GM12878 (cell line): ENCODE measurements around the gene RFWD3.

Experiments used
- EP300 ChIP-seq, 2 experiments: fragments of 150-350 bp in 1 of 2; IDR thresholded peaks; 2 replicates each; pipeline ENCODE4 v1.6.1; 2011 to 2012; ENCODE audit warnings: low read depth in 2 of 2, low read length in 2 of 2, borderline replicate concordance in 1 of 2, improper control_type of control experiment in 1 of 2, inconsistent platforms in 1 of 2; ENCODE audit not compliant: control insufficient read depth in 1 of 2
- EZH2 ChIP-seq: IDR thresholded peaks from 2 replicates; pipeline ENCODE4 v1.6.1; 2012; ENCODE audit warnings: low read depth, mild to moderate bottlenecking, control low read depth, inconsistent platforms, low read length, borderline replicate concordance; ENCODE audit not compliant: control insufficient read depth
- KAT2A ChIP-seq: conservative IDR thresholded peaks from 2 replicates; pipeline ENCODE4 v1.6.1; 2011; ENCODE audit warnings: low read depth, low read length; ENCODE audit not compliant: control insufficient read depth
- MXI1 ChIP-seq: fragments of 150-350 bp; IDR thresholded peaks from 2 replicates; pipeline ENCODE4 v1.6.1; 2011; ENCODE audit warnings: low read depth, mild to moderate bottlenecking, inconsistent platforms, low read length, improper control_type of control experiment
- NFIC ChIP-seq: IDR thresholded peaks from 2 replicates; pipeline ENCODE4 v1.6.1; 2012; ENCODE audit warnings: low read depth, mild to moderate bottlenecking, inconsistent platforms, low read length, moderate library complexity
- POLR2AphosphoS5 ChIP-seq: IDR thresholded peaks from 2 replicates; pipeline ENCODE4 v1.6.1; 2011; ENCODE audit warnings: mild to moderate bottlenecking, low read length, inconsistent platforms
- TCF7 ChIP-seq: IDR thresholded peaks from 2 replicates; pipeline ENCODE4 v1.6.1; 2014; ENCODE audit warnings: antibody characterized with exemption, borderline replicate concordance
- TF ChIP-seq, protein P1 (sequence below): fragments of 450-650 bp; IDR thresholded peaks from 2 replicates; pipeline ENCODE4 v1.6.1; 2016; ENCODE audit warnings: mild to moderate bottlenecking, moderate library complexity, borderline replicate concordance
- TF ChIP-seq, protein P2 (sequence below): IDR thresholded peaks from 2 replicates; pipeline ENCODE4 v1.6.1; 2012; ENCODE audit warnings: mild to moderate bottlenecking, low read depth, low read length
- TF ChIP-seq, protein P3 (sequence below): fragments of 450-650 bp; formaldehyde crosslinking; IDR thresholded peaks from 2 replicates; pipeline ENCODE4 v1.5.0; 2022; ENCODE audit warnings: mild to moderate bottlenecking, missing genetic modification characterization

DNA sequence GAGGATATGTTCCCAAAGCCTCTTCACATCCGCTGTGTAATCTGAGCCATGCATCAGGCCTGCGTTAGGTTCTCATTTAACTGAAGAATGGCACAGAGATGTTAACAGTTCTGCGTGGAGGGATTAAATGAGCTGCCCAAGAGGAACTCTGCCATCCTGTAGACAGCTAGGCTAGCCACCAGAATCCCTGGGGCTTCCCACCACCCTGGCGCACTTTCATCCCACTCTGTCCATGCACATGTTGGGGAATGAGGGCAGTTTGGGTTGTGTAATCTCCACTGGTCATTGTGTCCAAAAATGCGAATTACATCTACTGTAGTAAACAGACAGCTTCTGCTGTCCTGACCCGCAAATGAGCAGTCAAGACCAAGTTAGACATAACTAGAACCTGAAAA, 58.7 kb downstream of the RFWD3 start:
- TF ChIP-seq TCF7 (no peak), NFIC (no peak), EP300 (IDR thresholded peaks at IDR 0.05; ENCODE audit: borderline replicate concordance in 1 of 2, control insufficient read depth in 1 of 2, low read depth in 2 of 2, low read length in 2 of 2) (no peak), EZH2 (no peak), POLR2AphosphoS5 (no peak), KAT2A (no peak), MXI1 (no peak)
- TF ChIP-seq, protein P1, sequence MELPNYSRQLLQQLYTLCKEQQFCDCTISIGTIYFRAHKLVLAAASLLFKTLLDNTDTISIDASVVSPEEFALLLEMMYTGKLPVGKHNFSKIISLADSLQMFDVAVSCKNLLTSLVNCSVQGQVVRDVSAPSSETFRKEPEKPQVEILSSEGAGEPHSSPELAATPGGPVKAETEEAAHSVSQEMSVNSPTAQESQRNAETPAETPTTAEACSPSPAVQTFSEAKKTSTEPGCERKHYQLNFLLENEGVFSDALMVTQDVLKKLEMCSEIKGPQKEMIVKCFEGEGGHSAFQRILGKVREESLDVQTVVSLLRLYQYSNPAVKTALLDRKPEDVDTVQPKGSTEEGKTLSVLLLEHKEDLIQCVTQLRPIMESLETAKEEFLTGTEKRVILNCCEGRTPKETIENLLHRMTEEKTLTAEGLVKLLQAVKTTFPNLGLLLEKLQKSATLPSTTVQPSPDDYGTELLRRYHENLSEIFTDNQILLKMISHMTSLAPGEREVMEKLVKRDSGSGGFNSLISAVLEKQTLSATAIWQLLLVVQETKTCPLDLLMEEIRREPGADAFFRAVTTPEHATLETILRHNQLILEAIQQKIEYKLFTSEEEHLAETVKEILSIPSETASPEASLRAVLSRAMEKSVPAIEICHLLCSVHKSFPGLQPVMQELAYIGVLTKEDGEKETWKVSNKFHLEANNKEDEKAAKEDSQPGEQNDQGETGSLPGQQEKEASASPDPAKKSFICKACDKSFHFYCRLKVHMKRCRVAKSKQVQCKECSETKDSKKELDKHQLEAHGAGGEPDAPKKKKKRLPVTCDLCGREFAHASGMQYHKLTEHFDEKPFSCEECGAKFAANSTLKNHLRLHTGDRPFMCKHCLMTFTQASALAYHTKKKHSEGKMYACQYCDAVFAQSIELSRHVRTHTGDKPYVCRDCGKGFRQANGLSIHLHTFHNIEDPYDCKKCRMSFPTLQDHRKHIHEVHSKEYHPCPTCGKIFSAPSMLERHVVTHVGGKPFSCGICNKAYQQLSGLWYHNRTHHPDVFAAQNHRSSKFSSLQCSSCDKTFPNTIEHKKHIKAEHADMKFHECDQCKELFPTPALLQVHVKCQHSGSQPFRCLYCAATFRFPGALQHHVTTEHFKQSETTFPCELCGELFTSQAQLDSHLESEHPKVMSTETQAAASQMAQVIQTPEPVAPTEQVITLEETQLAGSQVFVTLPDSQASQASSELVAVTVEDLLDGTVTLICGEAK: no peak
- TF ChIP-seq, protein P2, sequence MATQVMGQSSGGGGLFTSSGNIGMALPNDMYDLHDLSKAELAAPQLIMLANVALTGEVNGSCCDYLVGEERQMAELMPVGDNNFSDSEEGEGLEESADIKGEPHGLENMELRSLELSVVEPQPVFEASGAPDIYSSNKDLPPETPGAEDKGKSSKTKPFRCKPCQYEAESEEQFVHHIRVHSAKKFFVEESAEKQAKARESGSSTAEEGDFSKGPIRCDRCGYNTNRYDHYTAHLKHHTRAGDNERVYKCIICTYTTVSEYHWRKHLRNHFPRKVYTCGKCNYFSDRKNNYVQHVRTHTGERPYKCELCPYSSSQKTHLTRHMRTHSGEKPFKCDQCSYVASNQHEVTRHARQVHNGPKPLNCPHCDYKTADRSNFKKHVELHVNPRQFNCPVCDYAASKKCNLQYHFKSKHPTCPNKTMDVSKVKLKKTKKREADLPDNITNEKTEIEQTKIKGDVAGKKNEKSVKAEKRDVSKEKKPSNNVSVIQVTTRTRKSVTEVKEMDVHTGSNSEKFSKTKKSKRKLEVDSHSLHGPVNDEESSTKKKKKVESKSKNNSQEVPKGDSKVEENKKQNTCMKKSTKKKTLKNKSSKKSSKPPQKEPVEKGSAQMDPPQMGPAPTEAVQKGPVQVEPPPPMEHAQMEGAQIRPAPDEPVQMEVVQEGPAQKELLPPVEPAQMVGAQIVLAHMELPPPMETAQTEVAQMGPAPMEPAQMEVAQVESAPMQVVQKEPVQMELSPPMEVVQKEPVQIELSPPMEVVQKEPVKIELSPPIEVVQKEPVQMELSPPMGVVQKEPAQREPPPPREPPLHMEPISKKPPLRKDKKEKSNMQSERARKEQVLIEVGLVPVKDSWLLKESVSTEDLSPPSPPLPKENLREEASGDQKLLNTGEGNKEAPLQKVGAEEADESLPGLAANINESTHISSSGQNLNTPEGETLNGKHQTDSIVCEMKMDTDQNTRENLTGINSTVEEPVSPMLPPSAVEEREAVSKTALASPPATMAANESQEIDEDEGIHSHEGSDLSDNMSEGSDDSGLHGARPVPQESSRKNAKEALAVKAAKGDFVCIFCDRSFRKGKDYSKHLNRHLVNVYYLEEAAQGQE: no peak
- TF ChIP-seq, protein P3, sequence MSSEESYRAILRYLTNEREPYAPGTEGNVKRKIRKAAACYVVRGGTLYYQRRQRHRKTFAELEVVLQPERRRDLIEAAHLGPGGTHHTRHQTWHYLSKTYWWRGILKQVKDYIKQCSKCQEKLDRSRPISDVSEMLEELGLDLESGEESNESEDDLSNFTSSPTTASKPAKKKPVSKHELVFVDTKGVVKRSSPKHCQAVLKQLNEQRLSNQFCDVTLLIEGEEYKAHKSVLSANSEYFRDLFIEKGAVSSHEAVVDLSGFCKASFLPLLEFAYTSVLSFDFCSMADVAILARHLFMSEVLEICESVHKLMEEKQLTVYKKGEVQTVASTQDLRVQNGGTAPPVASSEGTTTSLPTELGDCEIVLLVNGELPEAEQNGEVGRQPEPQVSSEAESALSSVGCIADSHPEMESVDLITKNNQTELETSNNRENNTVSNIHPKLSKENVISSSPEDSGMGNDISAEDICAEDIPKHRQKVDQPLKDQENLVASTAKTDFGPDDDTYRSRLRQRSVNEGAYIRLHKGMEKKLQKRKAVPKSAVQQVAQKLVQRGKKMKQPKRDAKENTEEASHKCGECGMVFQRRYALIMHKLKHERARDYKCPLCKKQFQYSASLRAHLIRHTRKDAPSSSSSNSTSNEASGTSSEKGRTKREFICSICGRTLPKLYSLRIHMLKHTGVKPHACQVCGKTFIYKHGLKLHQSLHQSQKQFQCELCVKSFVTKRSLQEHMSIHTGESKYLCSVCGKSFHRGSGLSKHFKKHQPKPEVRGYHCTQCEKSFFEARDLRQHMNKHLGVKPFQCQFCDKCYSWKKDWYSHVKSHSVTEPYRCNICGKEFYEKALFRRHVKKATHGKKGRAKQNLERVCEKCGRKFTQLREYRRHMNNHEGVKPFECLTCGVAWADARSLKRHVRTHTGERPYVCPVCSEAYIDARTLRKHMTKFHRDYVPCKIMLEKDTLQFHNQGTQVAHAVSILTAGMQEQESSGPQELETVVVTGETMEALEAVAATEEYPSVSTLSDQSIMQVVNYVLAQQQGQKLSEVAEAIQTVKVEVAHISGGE: no peak
